Endothelial cell of umbilical vein (primary cell): ENCODE data around the gene PAX5. TPM values are rescaled to one million over a fixed set of nuclear protein-coding genes. Genes with fewer than 3 reads are reported as not detected.

Experiments used
- BruUV-seq: library from RNA; stranded (reverse); fragments of 400-500 nt; replicated peaks from 2 replicates; lab custom pipeline; 2021; lab: Mats Ljungman, UMichigan
- CTCF ChIA-PET: fragments of 300-600, 350-600 bp; sonication (Branson Sonifier 250); formaldehyde crosslinking; loops from one replicate; lab custom pipeline; 2021; ENCODE audit warnings: antibody characterized with exemption, inconsistent platforms; lab: Charles Lee
- POLR2A ChIA-PET: fragments of 300-600, 350-600 bp; sonication (Branson Sonifier 250); formaldehyde crosslinking; loops from one replicate; lab custom pipeline; 2021; ENCODE audit warnings: antibody characterized with exemption, inconsistent platforms; lab: Charles Lee
- DNase-seq: peaks from one replicate; pipeline ENCODE4 v3.0.0-alpha.2; 2011; ENCODE audit warnings: low read depth, low spot score
- FAIRE-seq: peaks from 2 replicates; lab custom pipeline; 2011; peaks lifted over from hg19 to GRCh38; lab: Jason Lieb, UNC
- H2AFZ ChIP-seq: 2 replicates; pipeline ENCODE4 v1.6.0; 2012; ENCODE audit warnings: low read depth, low read length, control low read depth, inconsistent platforms
- H3K27ac ChIP-seq: 2 replicates; pipeline ENCODE4 v1.5.1; 2011; ENCODE audit warnings: low read depth, mild to moderate bottlenecking, control low read depth, low read length, moderate library complexity; ENCODE audit not compliant: insufficient read depth
- H3K27me3 ChIP-seq, 2 experiments: 2 replicates each; pipeline versions ENCODE4 v1.6.0 to v1.6.1; 2011; ENCODE audit warnings: low read length in 2 of 2, mixed read lengths in 1 of 2; ENCODE audit not compliant: control insufficient read depth in 2 of 2, insufficient read depth in 2 of 2
- H3K36me3 ChIP-seq, 2 experiments: 2 replicates in 1 of 2; 3 replicates in 1 of 2; pipeline ENCODE4 v1.5.1; 2011; ENCODE audit warnings: low read length in 2 of 2, mild to moderate bottlenecking in 1 of 2, moderate library complexity in 1 of 2; ENCODE audit not compliant: control insufficient read depth in 2 of 2, insufficient read depth in 2 of 2; ENCODE audit errors: extremely low read depth in 1 of 2
- H3K4me1 ChIP-seq: 3 replicates; pipeline ENCODE4 v1.5.1; 2011; ENCODE audit warnings: mild to moderate bottlenecking, low read length; ENCODE audit not compliant: control insufficient read depth, insufficient read depth; ENCODE audit errors: extremely low read depth
- H3K4me2 ChIP-seq: 2 replicates; pipeline ENCODE4 v1.6.1; 2011; ENCODE audit warnings: low read length, control low read depth, mixed read lengths; ENCODE audit not compliant: insufficient read depth
- H3K4me3 ChIP-seq, 3 experiments: fragments of 200-600 bp in 1 of 3; sonication (generic), shearing (Covaris generic) in 1 of 3; replicated peaks in 1 of 3; 2 replicates each; pipeline ENCODE4 v1.5.1; 2011 to 2016; ENCODE audit warnings: control low read depth in 3 of 3, low read length in 3 of 3, mild to moderate bottlenecking in 2 of 3, inconsistent platforms in 1 of 3, low read depth in 1 of 3, moderate library complexity in 1 of 3; ENCODE audit not compliant: insufficient read depth in 1 of 3
- H3K79me2 ChIP-seq: 2 replicates; pipeline ENCODE4 v1.6.0; 2012; ENCODE audit warnings: low read length, inconsistent platforms; ENCODE audit not compliant: control insufficient read depth, insufficient read depth
- H3K9ac ChIP-seq: replicated peaks from 2 replicates; pipeline ENCODE3; 2011; ENCODE audit warnings: low read length, control low read depth; ENCODE audit not compliant: insufficient read depth; ENCODE audit errors: extremely low read depth
- H3K9me1 ChIP-seq: replicated peaks from 3 replicates; pipeline ENCODE4 v1.6.0; 2011; ENCODE audit warnings: mild to moderate bottlenecking, low read length; ENCODE audit not compliant: control insufficient read depth, insufficient read depth; ENCODE audit errors: extremely low read depth
- H3K9me3 ChIP-seq: replicated peaks from 2 replicates; pipeline ENCODE4 v1.5.1; 2012; ENCODE audit warnings: low read length, inconsistent platforms; ENCODE audit not compliant: control insufficient read depth, insufficient read depth
- H4K20me1 ChIP-seq: replicated peaks from 2 replicates; pipeline ENCODE3; 2011; ENCODE audit warnings: mild to moderate bottlenecking, low read length; ENCODE audit not compliant: control insufficient read depth, insufficient read depth; ENCODE audit errors: extremely low read depth
- CTCF ChIP-seq, 2 donors: IDR thresholded peaks; 1 replicate in 1 of 2; 2 replicates in 1 of 2; pipeline ENCODE4 v1.5.1; 2011; ENCODE audit warnings: low read length in 2 of 2, mild to moderate bottlenecking in 2 of 2, moderate library complexity in 2 of 2, control low read depth in 1 of 2, inconsistent platforms in 1 of 2, low read depth in 1 of 2; ENCODE audit not compliant: insufficient read depth in 1 of 2; ENCODE audit errors: extremely low read depth in 1 of 2
- EZH2 ChIP-seq: IDR thresholded peaks from 2 replicates; pipeline ENCODE4 v1.6.1; 2012; ENCODE audit warnings: borderline replicate concordance, low read depth, mild to moderate bottlenecking, moderate library complexity, low read length, inconsistent platforms; ENCODE audit not compliant: severe bottlenecking
- FOS ChIP-seq: IDR thresholded peaks from 2 replicates; pipeline ENCODE4 v1.6.1; 2011; ENCODE audit warnings: mild to moderate bottlenecking, low read length, moderate library complexity, borderline replicate concordance; ENCODE audit not compliant: insufficient read depth
- GATA2 ChIP-seq: IDR thresholded peaks from 2 replicates; pipeline ENCODE4 v1.7.0; 2011; ENCODE audit warnings: low read depth, mild to moderate bottlenecking, moderate library complexity, mixed read lengths, low read length; ENCODE audit not compliant: insufficient read length, insufficient read depth
- JUN ChIP-seq: IDR thresholded peaks from 2 replicates; pipeline ENCODE4 v1.6.1; 2011; ENCODE audit warnings: borderline replicate concordance, low read depth; ENCODE audit not compliant: insufficient read length, insufficient read depth
- MAX ChIP-seq: IDR thresholded peaks from 2 replicates; pipeline ENCODE4 v1.6.1; 2011; ENCODE audit not compliant: insufficient read depth, insufficient read length
- MYC ChIP-seq: IDR thresholded peaks from one replicate; pipeline ENCODE4 v1.6.1; 2011; ENCODE audit warnings: mild to moderate bottlenecking, low read depth, low read length
- POLR2A ChIP-seq: IDR thresholded peaks from 2 replicates; pipeline ENCODE4 v1.6.1; 2012; ENCODE audit warnings: low read depth, mild to moderate bottlenecking, control low read depth, low read length
- POLR2AphosphoS5 ChIP-seq: IDR thresholded peaks from 2 replicates; pipeline ENCODE4 v1.6.1; 2012; ENCODE audit warnings: low read depth, mild to moderate bottlenecking, control low read depth, low read length, moderate library complexity; ENCODE audit not compliant: insufficient read depth
- dilution Hi-C: fragments of 300-500 bp; cut with MboI; formaldehyde crosslinking; loops from one replicate; pipeline ENCODE4 v1.15.0; 2019; ENCODE audit warnings: low sequenced_read_pairs; ENCODE audit not compliant: extremely low pct_ligation_motif_present
- intact Hi-C: fragments of 100-400 bp; cut with micrococcal nuclease; formaldehyde crosslinking; loops from one replicate; pipeline ENCODE4 v1.10.0; 2022
- polyA plus RNA-seq, 4 experiments: library from polyadenylated mRNA; depleted of rRNA in 3 of 4; stranded (reverse) in 3 of 4; unstranded in 1 of 4; fragments of >200 nt; gene quantifications; 2 replicates each; pipeline versions ENCODE4 v1.2.1 to v1.2.3, GENCODE V29; 2011 to 2012; ENCODE audit warnings: missing spikeins in 1 of 4
- total RNA-seq: library from RNA; stranded (reverse); gene quantifications from 2 replicates; pipeline ENCODE4 v1.2.3, GENCODE V29; 2021

The PAX5 gene
- total and polyA plus RNA-seq, 2 donors (not counting 3 experiments of a cell fraction or from before 2014, with no cell fraction given): not detected

- Histone ChIP-seq H3K4me1 (peaks cover 19% of the 10 kb centered on the region), H3K36me3 (no peaks in the 10 kb centered on the region), H3K9ac (no peak overlapping the region), H3K79me2 (no peaks in the 10 kb centered on the region), H3K9me1 (no peaks in the 10 kb centered on the region), H4K20me1 (no peaks in the 10 kb centered on the region), H2AFZ (no peak overlapping the region), H3K27me3 (peaks cover 83 to 95% of the 10 kb centered on the region in 2 experiments), H3K4me3 (no peak overlapping the region), H3K4me2 (no peak overlapping the region), H3K9me3 (no peaks in the 10 kb centered on the region), H3K27ac (no peak overlapping the region)
- FAIRE-seq (peak; percentile 61), DNase-seq (no peak)
- CTCF ChIA-PET: interaction anchor here (1.3 kb wide), 1 partner anchor 43 kb away, joined by 4 read pairs; no protein-coding TSS in a partner anchor
- TF ChIP-seq FOS: no peak
- no peak for TF ChIP-seq POLR2A
- no peak for TF ChIP-seq MYC
- no peak for TF ChIP-seq EZH2
- no peak for TF ChIP-seq CTCF (IDR thresholded peaks at IDR 0.05; ENCODE audit: extremely low read depth in 1 of 2, insufficient read depth in 1 of 2, low read depth in 1 of 2, low read length in 2 of 2)
- TF ChIP-seq GATA2: no peak
- no peak for TF ChIP-seq JUN
- TF ChIP-seq MAX: no peak
- TF ChIP-seq POLR2AphosphoS5: no peak
- POLR2A ChIA-PET: no interaction called here
- intact Hi-C loops: no loop called here
- dilution Hi-C loops: no loop called here
- no TSS peak for BruUV-seq
These were observed 4.4 kb upstream of the PAX5 start for GRCh38 chr9:37038302-37038942.
